NB4 (cell line): ENCODE results near the gene DOCK9.

Source experiments
- MAX ChIP-seq: IDR thresholded peaks from 2 replicates; pipeline ENCODE4 v1.6.1; 2011; ENCODE audit warnings: low read depth, low read length
- MYC ChIP-seq: IDR thresholded peaks from 2 replicates; pipeline ENCODE4 v1.6.1; 2011; ENCODE audit warnings: low read depth, low read length
- POLR2A ChIP-seq: IDR thresholded peaks from 2 replicates; pipeline ENCODE4 v1.6.1; 2011; ENCODE audit warnings: mild to moderate bottlenecking; ENCODE audit not compliant: insufficient read length; ENCODE audit errors: extremely low read depth

- TF ChIP-seq POLR2A (no peak), MYC (no peak), MAX (no peak)
These were observed 17.9 kb downstream of the DOCK9 start for GRCh38 chr13:98959786-98960605.
